Measurements from ENCODE around the gene CCDC174.

DNA sequence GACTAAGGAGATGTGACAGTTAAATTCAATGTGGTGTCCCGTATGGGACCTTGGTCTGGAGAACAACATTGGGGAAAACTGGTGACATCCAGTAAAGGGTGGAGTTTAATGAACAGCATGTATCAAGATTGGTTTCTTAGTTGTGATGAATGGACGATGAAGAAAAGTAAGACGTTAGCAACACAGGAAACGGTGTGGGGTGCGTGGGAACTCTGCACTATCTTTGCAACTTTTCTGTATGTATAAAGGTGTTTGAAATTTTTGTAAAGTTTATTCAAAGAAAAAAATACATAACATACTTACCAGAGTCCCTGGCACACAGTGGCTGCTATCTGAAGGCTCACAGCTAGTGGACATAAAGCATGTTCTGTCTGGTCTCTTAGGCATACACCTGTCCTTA, 6.1 kb upstream of the CCDC174 start:
- TF ChIP-seq, protein P1, sequence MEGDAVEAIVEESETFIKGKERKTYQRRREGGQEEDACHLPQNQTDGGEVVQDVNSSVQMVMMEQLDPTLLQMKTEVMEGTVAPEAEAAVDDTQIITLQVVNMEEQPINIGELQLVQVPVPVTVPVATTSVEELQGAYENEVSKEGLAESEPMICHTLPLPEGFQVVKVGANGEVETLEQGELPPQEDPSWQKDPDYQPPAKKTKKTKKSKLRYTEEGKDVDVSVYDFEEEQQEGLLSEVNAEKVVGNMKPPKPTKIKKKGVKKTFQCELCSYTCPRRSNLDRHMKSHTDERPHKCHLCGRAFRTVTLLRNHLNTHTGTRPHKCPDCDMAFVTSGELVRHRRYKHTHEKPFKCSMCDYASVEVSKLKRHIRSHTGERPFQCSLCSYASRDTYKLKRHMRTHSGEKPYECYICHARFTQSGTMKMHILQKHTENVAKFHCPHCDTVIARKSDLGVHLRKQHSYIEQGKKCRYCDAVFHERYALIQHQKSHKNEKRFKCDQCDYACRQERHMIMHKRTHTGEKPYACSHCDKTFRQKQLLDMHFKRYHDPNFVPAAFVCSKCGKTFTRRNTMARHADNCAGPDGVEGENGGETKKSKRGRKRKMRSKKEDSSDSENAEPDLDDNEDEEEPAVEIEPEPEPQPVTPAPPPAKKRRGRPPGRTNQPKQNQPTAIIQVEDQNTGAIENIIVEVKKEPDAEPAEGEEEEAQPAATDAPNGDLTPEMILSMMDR (IDR thresholded peaks at IDR 0.05), result no peak
- TF ChIP-seq POLR2A (IDR thresholded peaks at IDR 0.05), result no peak
- no peak for TF ChIP-seq POLR2AphosphoS5 (IDR thresholded peaks at IDR 0.05)
